ENCODE measurements around the gene MAGOHB.

DNA sequence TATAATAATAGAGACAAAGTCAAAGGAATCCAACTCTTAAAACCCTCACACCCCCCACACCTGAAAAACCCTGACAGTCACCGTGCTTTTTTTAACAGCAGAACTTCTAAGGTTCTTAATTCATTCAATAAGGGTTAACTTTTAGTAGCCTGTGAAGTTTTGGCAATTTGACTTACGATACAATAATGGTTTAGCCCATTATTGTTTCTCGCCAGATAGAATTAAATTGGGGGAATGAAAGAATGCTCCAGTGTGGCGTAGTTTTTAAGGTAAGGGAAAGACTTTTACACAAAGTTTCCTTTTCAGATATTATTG lies 604 bp upstream of the MAGOHB start:
- TF ChIP-seq EZH2 (IDR thresholded peaks at IDR 0.05; ENCODE audit: low read length, unreplicated experiment): no peak
- TF ChIP-seq, protein P1, sequence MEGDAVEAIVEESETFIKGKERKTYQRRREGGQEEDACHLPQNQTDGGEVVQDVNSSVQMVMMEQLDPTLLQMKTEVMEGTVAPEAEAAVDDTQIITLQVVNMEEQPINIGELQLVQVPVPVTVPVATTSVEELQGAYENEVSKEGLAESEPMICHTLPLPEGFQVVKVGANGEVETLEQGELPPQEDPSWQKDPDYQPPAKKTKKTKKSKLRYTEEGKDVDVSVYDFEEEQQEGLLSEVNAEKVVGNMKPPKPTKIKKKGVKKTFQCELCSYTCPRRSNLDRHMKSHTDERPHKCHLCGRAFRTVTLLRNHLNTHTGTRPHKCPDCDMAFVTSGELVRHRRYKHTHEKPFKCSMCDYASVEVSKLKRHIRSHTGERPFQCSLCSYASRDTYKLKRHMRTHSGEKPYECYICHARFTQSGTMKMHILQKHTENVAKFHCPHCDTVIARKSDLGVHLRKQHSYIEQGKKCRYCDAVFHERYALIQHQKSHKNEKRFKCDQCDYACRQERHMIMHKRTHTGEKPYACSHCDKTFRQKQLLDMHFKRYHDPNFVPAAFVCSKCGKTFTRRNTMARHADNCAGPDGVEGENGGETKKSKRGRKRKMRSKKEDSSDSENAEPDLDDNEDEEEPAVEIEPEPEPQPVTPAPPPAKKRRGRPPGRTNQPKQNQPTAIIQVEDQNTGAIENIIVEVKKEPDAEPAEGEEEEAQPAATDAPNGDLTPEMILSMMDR (conservative IDR thresholded peaks at IDR 0.05; ENCODE audit: low read depth, low read length): no peak
